Measurements from ENCODE around the gene GPR17. TPM values are rescaled to one million over a fixed set of nuclear protein-coding genes. Genes with fewer than 3 reads are reported as not detected.

The GPR17 gene
- total RNA-seq, 1 experiment from 2014 or later = 0.35 TPM

DNA sequence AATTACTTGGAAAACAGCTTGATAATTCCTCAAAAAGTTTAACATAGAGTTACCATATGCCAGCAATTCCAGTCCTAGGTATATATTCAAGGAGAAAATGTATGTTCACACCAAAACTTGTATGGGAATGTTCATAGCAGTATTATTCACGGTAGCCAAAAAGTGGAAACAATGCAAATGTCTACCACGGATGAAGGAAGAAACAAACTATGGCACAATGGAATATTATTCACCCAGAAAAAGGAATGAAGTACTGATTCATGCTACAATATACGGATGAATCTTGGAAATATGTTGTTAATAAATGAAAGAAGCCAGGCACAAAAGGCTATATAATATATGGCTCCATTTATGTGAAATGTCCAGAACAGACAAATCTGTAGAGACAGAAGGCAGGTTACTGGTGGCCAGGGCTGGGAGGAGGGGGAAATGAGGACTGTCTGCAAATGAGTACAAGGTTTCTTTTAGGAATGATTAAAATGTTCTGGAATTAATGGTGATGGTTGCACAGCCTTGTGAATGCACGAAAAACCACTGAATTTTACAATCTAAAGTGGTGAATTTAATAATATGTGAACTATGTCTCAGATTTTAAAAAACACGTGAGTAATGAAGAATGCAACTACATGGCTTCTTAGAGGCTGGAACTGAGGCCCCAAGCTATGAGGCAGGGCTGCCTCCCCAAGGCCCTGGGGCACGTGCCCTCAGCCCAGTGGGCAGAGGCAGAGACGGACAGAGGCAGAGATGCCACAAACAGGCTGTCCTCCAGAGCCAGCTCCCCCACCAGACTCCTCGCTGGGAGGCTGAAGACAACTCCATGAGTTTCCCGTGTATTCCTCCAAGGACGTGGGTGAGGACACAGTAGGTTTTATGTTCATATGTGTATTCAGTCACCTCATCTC is 24.4 kb downstream of the GPR17 start:
- Histone ChIP-seq H3K4ac (ENCODE audit: low read depth, low read length) (no peak overlapping the region), H2BK15ac (ENCODE audit: low read depth, low read length) (no peak overlapping the region), H3K14ac (ENCODE audit: insufficient read depth, low read length) (no peak overlapping the region), H2AFZ (ENCODE audit: low read length) (no peak overlapping the region), H4K8ac (replicated peaks; ENCODE audit: insufficient read length, low read depth, low read length) (no peak overlapping the region), H3K9me3 (ENCODE audit: control insufficient read depth, low read depth, low read length) (no peaks in the 10 kb centered on the region), H3K23ac (ENCODE audit: insufficient read length, low read depth, low read length) (no peak overlapping the region), H3T11ph (ENCODE audit: low read length) (no peak overlapping the region), H4K5ac (ENCODE audit: insufficient read length, low read depth, low read length) (no peak overlapping the region), H3K18ac (ENCODE audit: insufficient read length, low read depth, low read length) (no peak overlapping the region), H4K20me1 (ENCODE audit: control insufficient read depth, insufficient read depth, insufficient read length) (no peaks in the 10 kb centered on the region), H3K79me1 (ENCODE audit: insufficient read depth, low read depth, low read length, poor library complexity, severe bottlenecking) (no peaks in the 10 kb centered on the region), H3K23me2 (ENCODE audit: insufficient read length, low read depth, low read length, poor library complexity, severe bottlenecking) (no peaks in the 10 kb centered on the region), H2AK5ac (ENCODE audit: insufficient read length, low read length) (no peak overlapping the region), H2BK5ac (ENCODE audit: insufficient read length, low read length) (no peak overlapping the region), H3K4me1 (ENCODE audit: insufficient read depth, low read length) (no peaks in the 10 kb centered on the region), H3K9ac (ENCODE audit: extremely low read depth, insufficient read length, low read length) (no peak overlapping the region), H2BK12ac (ENCODE audit: insufficient read length, low read depth, low read length) (no peak overlapping the region), H3K27ac (ENCODE audit: insufficient read length, low read depth, low read length) (no peak overlapping the region), H3K56ac (ENCODE audit: insufficient read length, low read depth, low read length) (no peak overlapping the region), H2BK20ac (ENCODE audit: low read depth, low read length, poor library complexity, severe bottlenecking) (no peak overlapping the region), H3K79me2 (ENCODE audit: insufficient read depth, low read length) (no peaks in the 10 kb centered on the region), H3K27me3 (ENCODE audit: insufficient read depth, low read length) (peaks cover 9% of the 10 kb centered on the region), H4K91ac (ENCODE audit: insufficient read length, low read depth, low read length) (no peak overlapping the region), H3K4me2 (ENCODE audit: insufficient read depth, insufficient read length, low read length) (no peak overlapping the region), H2BK120ac (ENCODE audit: low read depth, low read length, poor library complexity, severe bottlenecking) (no peak overlapping the region)
- Mint-ChIP-seq H3K36me3 (ENCODE audit: insufficient read depth in 1 of 3, low read depth in 3 of 3) (no peaks in the 10 kb centered on the region; a peak in 1 of 7 replicates), H3K27me3 (ENCODE audit: low read depth) (peaks cover 75% of the 10 kb centered on the region), H3K9me3 (no peaks in the 10 kb centered on the region), H3K27ac (peak overlapping the region in 1 of 3 experiments; percentile 31; a peak in 1 of 7 replicates), H3K4me3 (no peak overlapping the region), H3K4me1 (peaks cover 0 to 4% of the 10 kb centered on the region in 2 experiments; a peak in 1 of 4 replicates)
- DNase-seq = no peak
- TF ChIP-seq, protein P1, sequence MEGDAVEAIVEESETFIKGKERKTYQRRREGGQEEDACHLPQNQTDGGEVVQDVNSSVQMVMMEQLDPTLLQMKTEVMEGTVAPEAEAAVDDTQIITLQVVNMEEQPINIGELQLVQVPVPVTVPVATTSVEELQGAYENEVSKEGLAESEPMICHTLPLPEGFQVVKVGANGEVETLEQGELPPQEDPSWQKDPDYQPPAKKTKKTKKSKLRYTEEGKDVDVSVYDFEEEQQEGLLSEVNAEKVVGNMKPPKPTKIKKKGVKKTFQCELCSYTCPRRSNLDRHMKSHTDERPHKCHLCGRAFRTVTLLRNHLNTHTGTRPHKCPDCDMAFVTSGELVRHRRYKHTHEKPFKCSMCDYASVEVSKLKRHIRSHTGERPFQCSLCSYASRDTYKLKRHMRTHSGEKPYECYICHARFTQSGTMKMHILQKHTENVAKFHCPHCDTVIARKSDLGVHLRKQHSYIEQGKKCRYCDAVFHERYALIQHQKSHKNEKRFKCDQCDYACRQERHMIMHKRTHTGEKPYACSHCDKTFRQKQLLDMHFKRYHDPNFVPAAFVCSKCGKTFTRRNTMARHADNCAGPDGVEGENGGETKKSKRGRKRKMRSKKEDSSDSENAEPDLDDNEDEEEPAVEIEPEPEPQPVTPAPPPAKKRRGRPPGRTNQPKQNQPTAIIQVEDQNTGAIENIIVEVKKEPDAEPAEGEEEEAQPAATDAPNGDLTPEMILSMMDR (conservative IDR thresholded peaks at IDR 0.05) = no peak
- WGBS (ENCODE audit: extremely low coverage, insufficient read length, low lambda C conversion rate) = no CpG with 5 or more reads among the region's 10 CpGs

All from H9 (cell line).